Liver (tissue), 9 donors: ENCODE measurements around the gene KCNQ5. TPM values are rescaled to one million over a fixed set of nuclear protein-coding genes. Genes with fewer than 3 reads are reported as not detected.

ENCODE experiments used
- DNase-seq: peaks from one replicate; pipeline ENCODE4 v3.0.0-alpha.2; 2017; ENCODE audit warnings: low spot score
- H3K27ac ChIP-seq, 2 donors: one replicate each; pipeline ENCODE4 v1.7.0; 2013; ENCODE audit warnings: inconsistent platforms in 2 of 2, low read length in 2 of 2, control low read depth in 1 of 2, low read depth in 1 of 2, mild to moderate bottlenecking in 1 of 2
- H3K27me3 ChIP-seq, 4 donors: one replicate each; pipeline versions ENCODE4 v1.6.1 to v1.7.0; 2013; ENCODE audit warnings: low read length in 3 of 4, inconsistent platforms in 1 of 4, mild to moderate bottlenecking in 1 of 4, moderate library complexity in 1 of 4; ENCODE audit not compliant: control insufficient read depth in 4 of 4, insufficient read depth in 4 of 4
- H3K36me3 ChIP-seq, 4 donors: one replicate each; pipeline versions ENCODE4 v1.6.1 to v1.7.0; 2013; ENCODE audit warnings: low read length in 3 of 4, mild to moderate bottlenecking in 3 of 4, low read depth in 1 of 4, moderate library complexity in 1 of 4; ENCODE audit not compliant: control insufficient read depth in 4 of 4, insufficient read depth in 3 of 4
- H3K4me1 ChIP-seq, 4 donors: one replicate each; pipeline versions ENCODE4 v1.6.1 to v1.7.0; 2013; ENCODE audit warnings: low read length in 3 of 4, mild to moderate bottlenecking in 3 of 4, moderate library complexity in 1 of 4; ENCODE audit not compliant: control insufficient read depth in 4 of 4, insufficient read depth in 4 of 4
- H3K4me3 ChIP-seq, 3 donors: one replicate each; pipeline versions ENCODE4 v1.6.1 to v1.7.0; 2013; ENCODE audit warnings: low read length in 3 of 3, control low read depth in 1 of 3, low read depth in 1 of 3, mild to moderate bottlenecking in 1 of 3
- H3K9ac ChIP-seq, 2 donors: one replicate each; pipeline ENCODE4 v1.7.0; 2013; ENCODE audit warnings: low read length in 2 of 2, mild to moderate bottlenecking in 2 of 2, moderate library complexity in 2 of 2, control low read depth in 1 of 2, low read depth in 1 of 2
- H3K9me3 ChIP-seq, 4 donors: one replicate each; pipeline versions ENCODE4 v1.6.1 to v1.7.0; 2013; ENCODE audit warnings: low read length in 3 of 4; ENCODE audit not compliant: control insufficient read depth in 4 of 4
- EGR1 ChIP-seq, 2 donors: IDR thresholded peaks; 2 replicates each; pipeline ENCODE4 v1.6.1; 2016 to 2018; ENCODE audit warnings: antibody characterized with exemption in 2 of 2, low read depth in 2 of 2
- FOXA1 ChIP-seq: IDR thresholded peaks from 2 replicates; pipeline ENCODE4 v1.6.1; 2016; ENCODE audit warnings: antibody characterized with exemption
- FOXA2 ChIP-seq: IDR thresholded peaks from 2 replicates; pipeline ENCODE4 v1.6.1; 2016; ENCODE audit warnings: antibody characterized with exemption
- GABPA ChIP-seq, 2 donors: IDR thresholded peaks in 1 of 2; conservative IDR thresholded peaks in 1 of 2; 2 replicates each; pipeline ENCODE4 v1.6.1; 2016; ENCODE audit warnings: antibody characterized with exemption in 2 of 2, mild to moderate bottlenecking in 1 of 2, moderate library complexity in 1 of 2
- HNF4A ChIP-seq, 2 donors: conservative IDR thresholded peaks; 2 replicates each; pipeline ENCODE4 v1.6.1; 2016; ENCODE audit warnings: antibody characterized with exemption in 2 of 2, mild to moderate bottlenecking in 2 of 2
- HNF4G ChIP-seq: IDR thresholded peaks from 2 replicates; pipeline ENCODE4 v1.6.1; 2016; ENCODE audit warnings: antibody characterized with exemption
- JUND ChIP-seq, 2 donors: IDR thresholded peaks; 2 replicates each; pipeline ENCODE4 v1.6.1; 2016; ENCODE audit warnings: antibody characterized with exemption in 2 of 2
- NR2F2 ChIP-seq: IDR thresholded peaks from 2 replicates; pipeline ENCODE4 v1.6.1; 2016; ENCODE audit warnings: antibody characterized with exemption
- RAD21 ChIP-seq, 2 donors: IDR thresholded peaks; 2 replicates each; pipeline ENCODE4 v1.6.1; 2016; ENCODE audit warnings: antibody characterized with exemption in 2 of 2, mild to moderate bottlenecking in 2 of 2
- RXRA ChIP-seq, 2 donors: IDR thresholded peaks; 2 replicates each; pipeline ENCODE4 v1.6.1; 2017 to 2018; ENCODE audit warnings: antibody characterized with exemption in 2 of 2, mild to moderate bottlenecking in 1 of 2
- SP1 ChIP-seq: IDR thresholded peaks from 2 replicates; pipeline ENCODE4 v1.6.1; 2018; ENCODE audit warnings: antibody characterized with exemption, mild to moderate bottlenecking
- TAF1 ChIP-seq: conservative IDR thresholded peaks from 2 replicates; pipeline ENCODE4 v1.6.1; 2016; ENCODE audit warnings: antibody characterized with exemption, mild to moderate bottlenecking
- YY1 ChIP-seq: IDR thresholded peaks from 2 replicates; pipeline ENCODE4 v1.6.1; 2016; ENCODE audit warnings: antibody characterized with exemption, mild to moderate bottlenecking
- WGBS: extraction: QIAGEN DNeasy Blood & Tissue Kit; methylation state at CpG from one replicate; pipeline ENCODE4 v1.1.7; 2013; 5-methylcytosine and 5-hydroxymethylcytosine counted together
- polyA plus RNA-seq, 2 donors: library from polyadenylated mRNA; stranded (reverse) in 1 of 2; unstranded in 1 of 2; fragments of 200-250 nt in 1 of 2; fragments of >200 nt in 1 of 2; fragmentation: Nextera tagmentation in 1 of 2; extraction: Ambion mirVana in 1 of 2; gene quantifications; one replicate each; pipeline versions ENCODE4 v1.2.1 to v1.2.3, GENCODE V29; 2013 to 2015
- total RNA-seq, 2 donors: library from RNA; depleted of rRNA; stranded (reverse); fragments of >200 nt; gene quantifications; one replicate each; pipeline ENCODE4 v1.2.3, GENCODE V29; 2014
- TF ChIP-seq, protein P1 (sequence below): IDR thresholded peaks from 2 replicates; pipeline ENCODE4 v1.6.1; 2016; ENCODE audit warnings: antibody characterized with exemption
- TF ChIP-seq, protein P2 (sequence below): IDR thresholded peaks from 2 replicates; pipeline ENCODE4 v1.6.1; 2016; ENCODE audit warnings: antibody characterized with exemption, mild to moderate bottlenecking
- TF ChIP-seq, protein P3 (sequence below): IDR thresholded peaks from 2 replicates; pipeline ENCODE4 v1.6.1; 2016; ENCODE audit warnings: antibody characterized with exemption
- TF ChIP-seq, protein P4 (sequence below): fragments of 150-350 bp; IDR thresholded peaks from 2 replicates; pipeline ENCODE4 v1.5.1; 2017; ENCODE audit warnings: improper control_type of control experiment, low read depth, low read length; ENCODE audit not compliant: missing input control
- TF ChIP-seq, protein P5 (sequence below): IDR thresholded peaks from 2 replicates; pipeline ENCODE4 v1.6.1; 2016; ENCODE audit warnings: antibody characterized with exemption
- donor health status: healthy.
- donor health status: healthy.
- donor health status: healthy.
- donor health status: healthy.
- donor health status: healthy.

Gene KCNQ5
- total and polyA plus RNA-seq, 4 donors, result 0.02 to 1.1 (median 0.15) TPM

DNA sequence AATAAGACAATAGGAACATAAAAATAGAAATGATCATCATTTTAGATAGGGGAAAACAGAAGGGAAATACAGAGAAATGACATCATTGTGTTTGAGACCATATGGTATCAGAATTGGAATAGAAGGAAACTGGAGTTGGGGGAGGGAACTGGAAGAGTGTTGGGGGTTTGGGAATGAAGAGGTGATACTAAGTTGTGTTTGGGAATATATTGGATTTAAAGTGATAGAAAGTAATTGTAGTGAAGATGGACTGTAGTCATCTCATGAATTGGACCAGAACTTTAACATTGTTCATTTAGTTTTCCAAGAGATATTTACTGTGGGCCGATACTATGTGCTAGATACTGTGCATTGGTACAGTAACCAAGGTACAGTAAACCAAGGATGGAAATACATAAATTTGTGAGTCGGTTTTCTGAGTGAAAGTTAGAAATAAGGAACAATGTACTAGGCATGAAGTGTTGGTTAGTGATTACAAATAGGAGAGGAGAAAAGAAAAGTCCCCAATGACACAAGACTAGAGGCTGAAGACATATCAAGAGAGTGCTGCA lies 32.3 kb downstream of the KCNQ5 start:
- no peak overlapping the region for H3K27ac ChIP-seq
- no peak for DNase-seq
- TF ChIP-seq, protein P1, sequence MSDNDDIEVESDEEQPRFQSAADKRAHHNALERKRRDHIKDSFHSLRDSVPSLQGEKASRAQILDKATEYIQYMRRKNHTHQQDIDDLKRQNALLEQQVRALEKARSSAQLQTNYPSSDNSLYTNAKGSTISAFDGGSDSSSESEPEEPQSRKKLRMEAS, result no peak
- TF ChIP-seq TAF1 (no peak), RAD21 (IDR thresholded peaks at IDR 0.05) (no peak), FOXA1 (no peak), EGR1 (IDR thresholded peaks at IDR 0.05; ENCODE audit: low read depth in 2 of 2) (no peak), JUND (IDR thresholded peaks at IDR 0.05) (no peak), NR2F2 (no peak), FOXA2 (no peak), SP1 (no peak), HNF4A (conservative IDR thresholded peaks at IDR 0.05) (no peak), GABPA (IDR thresholded peaks at IDR 0.05 in 1 of 2, conservative IDR thresholded peaks at IDR 0.05 in 1 of 2) (no peak), RXRA (IDR thresholded peaks at IDR 0.05) (no peak), HNF4G (no peak), YY1 (no peak)
- TF ChIP-seq, protein P2, sequence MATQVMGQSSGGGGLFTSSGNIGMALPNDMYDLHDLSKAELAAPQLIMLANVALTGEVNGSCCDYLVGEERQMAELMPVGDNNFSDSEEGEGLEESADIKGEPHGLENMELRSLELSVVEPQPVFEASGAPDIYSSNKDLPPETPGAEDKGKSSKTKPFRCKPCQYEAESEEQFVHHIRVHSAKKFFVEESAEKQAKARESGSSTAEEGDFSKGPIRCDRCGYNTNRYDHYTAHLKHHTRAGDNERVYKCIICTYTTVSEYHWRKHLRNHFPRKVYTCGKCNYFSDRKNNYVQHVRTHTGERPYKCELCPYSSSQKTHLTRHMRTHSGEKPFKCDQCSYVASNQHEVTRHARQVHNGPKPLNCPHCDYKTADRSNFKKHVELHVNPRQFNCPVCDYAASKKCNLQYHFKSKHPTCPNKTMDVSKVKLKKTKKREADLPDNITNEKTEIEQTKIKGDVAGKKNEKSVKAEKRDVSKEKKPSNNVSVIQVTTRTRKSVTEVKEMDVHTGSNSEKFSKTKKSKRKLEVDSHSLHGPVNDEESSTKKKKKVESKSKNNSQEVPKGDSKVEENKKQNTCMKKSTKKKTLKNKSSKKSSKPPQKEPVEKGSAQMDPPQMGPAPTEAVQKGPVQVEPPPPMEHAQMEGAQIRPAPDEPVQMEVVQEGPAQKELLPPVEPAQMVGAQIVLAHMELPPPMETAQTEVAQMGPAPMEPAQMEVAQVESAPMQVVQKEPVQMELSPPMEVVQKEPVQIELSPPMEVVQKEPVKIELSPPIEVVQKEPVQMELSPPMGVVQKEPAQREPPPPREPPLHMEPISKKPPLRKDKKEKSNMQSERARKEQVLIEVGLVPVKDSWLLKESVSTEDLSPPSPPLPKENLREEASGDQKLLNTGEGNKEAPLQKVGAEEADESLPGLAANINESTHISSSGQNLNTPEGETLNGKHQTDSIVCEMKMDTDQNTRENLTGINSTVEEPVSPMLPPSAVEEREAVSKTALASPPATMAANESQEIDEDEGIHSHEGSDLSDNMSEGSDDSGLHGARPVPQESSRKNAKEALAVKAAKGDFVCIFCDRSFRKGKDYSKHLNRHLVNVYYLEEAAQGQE, result no peak
- TF ChIP-seq, protein P3, sequence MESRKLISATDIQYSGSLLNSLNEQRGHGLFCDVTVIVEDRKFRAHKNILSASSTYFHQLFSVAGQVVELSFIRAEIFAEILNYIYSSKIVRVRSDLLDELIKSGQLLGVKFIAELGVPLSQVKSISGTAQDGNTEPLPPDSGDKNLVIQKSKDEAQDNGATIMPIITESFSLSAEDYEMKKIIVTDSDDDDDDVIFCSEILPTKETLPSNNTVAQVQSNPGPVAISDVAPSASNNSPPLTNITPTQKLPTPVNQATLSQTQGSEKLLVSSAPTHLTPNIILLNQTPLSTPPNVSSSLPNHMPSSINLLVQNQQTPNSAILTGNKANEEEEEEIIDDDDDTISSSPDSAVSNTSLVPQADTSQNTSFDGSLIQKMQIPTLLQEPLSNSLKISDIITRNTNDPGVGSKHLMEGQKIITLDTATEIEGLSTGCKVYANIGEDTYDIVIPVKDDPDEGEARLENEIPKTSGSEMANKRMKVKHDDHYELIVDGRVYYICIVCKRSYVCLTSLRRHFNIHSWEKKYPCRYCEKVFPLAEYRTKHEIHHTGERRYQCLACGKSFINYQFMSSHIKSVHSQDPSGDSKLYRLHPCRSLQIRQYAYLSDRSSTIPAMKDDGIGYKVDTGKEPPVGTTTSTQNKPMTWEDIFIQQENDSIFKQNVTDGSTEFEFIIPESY, result no peak
- TF ChIP-seq, protein P4, sequence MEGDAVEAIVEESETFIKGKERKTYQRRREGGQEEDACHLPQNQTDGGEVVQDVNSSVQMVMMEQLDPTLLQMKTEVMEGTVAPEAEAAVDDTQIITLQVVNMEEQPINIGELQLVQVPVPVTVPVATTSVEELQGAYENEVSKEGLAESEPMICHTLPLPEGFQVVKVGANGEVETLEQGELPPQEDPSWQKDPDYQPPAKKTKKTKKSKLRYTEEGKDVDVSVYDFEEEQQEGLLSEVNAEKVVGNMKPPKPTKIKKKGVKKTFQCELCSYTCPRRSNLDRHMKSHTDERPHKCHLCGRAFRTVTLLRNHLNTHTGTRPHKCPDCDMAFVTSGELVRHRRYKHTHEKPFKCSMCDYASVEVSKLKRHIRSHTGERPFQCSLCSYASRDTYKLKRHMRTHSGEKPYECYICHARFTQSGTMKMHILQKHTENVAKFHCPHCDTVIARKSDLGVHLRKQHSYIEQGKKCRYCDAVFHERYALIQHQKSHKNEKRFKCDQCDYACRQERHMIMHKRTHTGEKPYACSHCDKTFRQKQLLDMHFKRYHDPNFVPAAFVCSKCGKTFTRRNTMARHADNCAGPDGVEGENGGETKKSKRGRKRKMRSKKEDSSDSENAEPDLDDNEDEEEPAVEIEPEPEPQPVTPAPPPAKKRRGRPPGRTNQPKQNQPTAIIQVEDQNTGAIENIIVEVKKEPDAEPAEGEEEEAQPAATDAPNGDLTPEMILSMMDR, result no peak
- TF ChIP-seq, protein P5, sequence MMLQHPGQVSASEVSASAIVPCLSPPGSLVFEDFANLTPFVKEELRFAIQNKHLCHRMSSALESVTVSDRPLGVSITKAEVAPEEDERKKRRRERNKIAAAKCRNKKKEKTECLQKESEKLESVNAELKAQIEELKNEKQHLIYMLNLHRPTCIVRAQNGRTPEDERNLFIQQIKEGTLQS, result no peak
- no peaks in the 10 kb centered on the region for H3K36me3 ChIP-seq
- no peaks in the 10 kb centered on the region for H3K27me3 ChIP-seq
- 56% methylated on average over 2 of the region's 2 CpGs for WGBS
- H3K9me3 ChIP-seq, result no peaks in the 10 kb centered on the region
- no peak overlapping the region for H3K4me3 ChIP-seq
- no peaks in the 10 kb centered on the region for H3K4me1 ChIP-seq
- H3K9ac ChIP-seq, result no peak overlapping the region
